ENCODE data around the gene ZNF605. TPM values are rescaled to one million over a fixed set of nuclear protein-coding genes. Genes with fewer than 3 reads are reported as not detected.
"Not testable (repeated sequence)": the region's sequence is repeated elsewhere in the genome, so short reads cannot be mapped to it uniquely, and the experiment has no call there.

Gene ZNF605
- total RNA-seq, 2 donors from 2014 or later, result 7.0 to 23.2 TPM

GRCh38 chr12:132909030-132909368 lies 47.1 kb downstream of the ZNF605 start:
- H3K9me3 ChIP-seq, result peaks cover 23% of the 10 kb centered on the region
- no peaks in the 10 kb centered on the region for H3K36me3 ChIP-seq
- H3K27me3 ChIP-seq (replicated peaks; ENCODE audit: insufficient read depth), result no peaks in the 10 kb centered on the region
- peak overlapping the region; percentile 75 for H3K4me3 ChIP-seq
- no peak for TF ChIP-seq CTCF (IDR thresholded peaks at IDR 0.05)
- DNase-seq (ENCODE audit: low spot score) (no peak), ATAC-seq (ENCODE audit: insufficient number of reproducible peaks, low FRiP score, low read depth) (no peak)
- H3K4me1 ChIP-seq (ENCODE audit: control insufficient read depth in 1 of 2, low read depth in 2 of 2), result peaks cover 0 to 8% of the 10 kb centered on the region in 2 donors
- H3K27ac ChIP-seq, result peak overlapping the region; percentile 72 to 83

- Histone ChIP-seq H3K4me3 (peak overlapping the region; percentile 75), H3K27ac (peak overlapping the region; percentile 74 to 83), H3K4me1 (ENCODE audit: control insufficient read depth in 1 of 2, low read depth in 2 of 2) (peaks cover 0 to 8% of the 10 kb centered on the region in 2 donors), H3K9me3 (peaks cover 19% of the 10 kb centered on the region), H3K36me3 (no peaks in the 10 kb centered on the region), H3K27me3 (replicated peaks; ENCODE audit: insufficient read depth) (no peaks in the 10 kb centered on the region)
- no peak for TF ChIP-seq CTCF (IDR thresholded peaks at IDR 0.05)
- peak; percentile 75 for DNase-seq (ENCODE audit: low spot score)
- ATAC-seq (ENCODE audit: insufficient number of reproducible peaks, low FRiP score, low read depth), result peak; percentile 95
Measured at GRCh38 chr12:132908145-132909029, 47.7 kb downstream of the ZNF605 start.

GRCh38 chr12:132907789-132908144 lies 48.3 kb downstream of the ZNF605 start:
- Histone ChIP-seq H3K27ac (peak overlapping the region; percentile 74 to 83), H3K4me3 (peak overlapping the region; percentile 75), H3K9me3 (peaks cover 18% of the 10 kb centered on the region)
- not testable (repeated sequence) for H3K36me3 ChIP-seq; DNase-seq (ENCODE audit: low spot score); H3K27me3 ChIP-seq (replicated peaks; ENCODE audit: insufficient read depth); ATAC-seq (ENCODE audit: insufficient number of reproducible peaks, low FRiP score, low read depth); H3K4me1 ChIP-seq (ENCODE audit: control insufficient read depth in 1 of 2, low read depth in 2 of 2)

- Histone ChIP-seq H3K36me3 (no peaks in the 10 kb centered on the region), H3K9me3 (peaks cover 18% of the 10 kb centered on the region), H3K4me1 (ENCODE audit: control insufficient read depth in 1 of 2, low read depth in 2 of 2) (peaks cover 0 to 8% of the 10 kb centered on the region in 2 donors), H3K27me3 (replicated peaks; ENCODE audit: insufficient read depth) (no peaks in the 10 kb centered on the region), H3K4me3 (peak overlapping the region; percentile 75), H3K27ac (no peak overlapping the region)
- no peak for DNase-seq (ENCODE audit: low spot score)
- ATAC-seq (ENCODE audit: insufficient number of reproducible peaks, low FRiP score, low read depth), result no peak
- TF ChIP-seq CTCF (IDR thresholded peaks at IDR 0.05), result no peak
Measured at GRCh38 chr12:132907216-132907615, 48.9 kb downstream of the ZNF605 start.

- Histone ChIP-seq H3K27me3 (replicated peaks; ENCODE audit: insufficient read depth) (no peaks in the 10 kb centered on the region), H3K27ac (no peak overlapping the region), H3K9me3 (no peaks in the 10 kb centered on the region), H3K4me1 (ENCODE audit: control insufficient read depth in 1 of 2, low read depth in 2 of 2) (peaks cover 0 to 8% of the 10 kb centered on the region in 2 donors), H3K4me3 (peak overlapping the region; percentile 39), H3K36me3 (no peaks in the 10 kb centered on the region)
- no peak for ATAC-seq (ENCODE audit: insufficient number of reproducible peaks, low FRiP score, low read depth)
- peak; percentile 82 for TF ChIP-seq CTCF (IDR thresholded peaks at IDR 0.05)
- DNase-seq (ENCODE audit: low spot score), result peak; percentile 26
Measured at GRCh38 chr12:132904718-132905328, 51.3 kb downstream of the ZNF605 start.
